ENCODE measurements around the gene ZNF438. TPM values are rescaled to one million over a fixed set of nuclear protein-coding genes. Genes with fewer than 3 reads are reported as not detected.

Gene ZNF438
- total and polyA plus RNA-seq, 7 donors: 3.9 to 18.9 (median 11.9) TPM

GRCh38 chr10:30821261-30821993 lies 210.2 kb downstream of the ZNF438 start:
- no peak for DNase-seq
- Histone ChIP-seq H3K27ac (peak overlapping the region; percentile 63 to 94 (median 84)), H3K9me3 (no peaks in the 10 kb centered on the region), H3K4me3 (no peak overlapping the region), H3K36me3 (no peaks in the 10 kb centered on the region), H3K4me1 (peaks cover 0 to 59% (median 49%) of the 10 kb centered on the region in 4 donors), H3K27me3 (no peaks in the 10 kb centered on the region)
- intact Hi-C loops (cut with DNase I): loop anchor here (5.0 kb wide), 1 partner anchor 671 kb away; no protein-coding TSS in a partner anchor
- WGBS, 2 donors: 71 to 73% methylated on average over 10 of the region's 10 CpGs
- TF ChIP-seq POLR2AphosphoS5 (IDR thresholded peaks at IDR 0.05) (no peak), POLR2A (IDR thresholded peaks at IDR 0.05) (no peak), EP300 (IDR thresholded peaks at IDR 0.05) (no peak)
- TF ChIP-seq, protein P1, sequence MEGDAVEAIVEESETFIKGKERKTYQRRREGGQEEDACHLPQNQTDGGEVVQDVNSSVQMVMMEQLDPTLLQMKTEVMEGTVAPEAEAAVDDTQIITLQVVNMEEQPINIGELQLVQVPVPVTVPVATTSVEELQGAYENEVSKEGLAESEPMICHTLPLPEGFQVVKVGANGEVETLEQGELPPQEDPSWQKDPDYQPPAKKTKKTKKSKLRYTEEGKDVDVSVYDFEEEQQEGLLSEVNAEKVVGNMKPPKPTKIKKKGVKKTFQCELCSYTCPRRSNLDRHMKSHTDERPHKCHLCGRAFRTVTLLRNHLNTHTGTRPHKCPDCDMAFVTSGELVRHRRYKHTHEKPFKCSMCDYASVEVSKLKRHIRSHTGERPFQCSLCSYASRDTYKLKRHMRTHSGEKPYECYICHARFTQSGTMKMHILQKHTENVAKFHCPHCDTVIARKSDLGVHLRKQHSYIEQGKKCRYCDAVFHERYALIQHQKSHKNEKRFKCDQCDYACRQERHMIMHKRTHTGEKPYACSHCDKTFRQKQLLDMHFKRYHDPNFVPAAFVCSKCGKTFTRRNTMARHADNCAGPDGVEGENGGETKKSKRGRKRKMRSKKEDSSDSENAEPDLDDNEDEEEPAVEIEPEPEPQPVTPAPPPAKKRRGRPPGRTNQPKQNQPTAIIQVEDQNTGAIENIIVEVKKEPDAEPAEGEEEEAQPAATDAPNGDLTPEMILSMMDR (IDR thresholded peaks at IDR 0.05): no peak

- Histone ChIP-seq H3K36me3 (no peaks in the 10 kb centered on the region), H3K4me3 (no peak overlapping the region), H3K27ac (peak overlapping the region; percentile 63 to 94 (median 84)), H3K4me1 (peaks cover 0 to 69% (median 58%) of the 10 kb centered on the region in 4 donors), H3K9me3 (no peaks in the 10 kb centered on the region), H3K27me3 (no peaks in the 10 kb centered on the region)
- 64 to 67% methylated on average over 10 of the region's 10 CpGs for WGBS, 2 donors
- intact Hi-C loops (cut with DNase I): loop anchor here (5.0 kb wide), 1 partner anchor 672 kb away; no protein-coding TSS in a partner anchor
- peak; percentile 41 for DNase-seq
- TF ChIP-seq POLR2A (IDR thresholded peaks at IDR 0.05): no peak
- peak in 2 of 4 donors; percentile 9 to 26 for TF ChIP-seq POLR2AphosphoS5 (IDR thresholded peaks at IDR 0.05)
Measured at GRCh38 chr10:30820261-30820991, 211.2 kb downstream of the ZNF438 start.

DNA sequence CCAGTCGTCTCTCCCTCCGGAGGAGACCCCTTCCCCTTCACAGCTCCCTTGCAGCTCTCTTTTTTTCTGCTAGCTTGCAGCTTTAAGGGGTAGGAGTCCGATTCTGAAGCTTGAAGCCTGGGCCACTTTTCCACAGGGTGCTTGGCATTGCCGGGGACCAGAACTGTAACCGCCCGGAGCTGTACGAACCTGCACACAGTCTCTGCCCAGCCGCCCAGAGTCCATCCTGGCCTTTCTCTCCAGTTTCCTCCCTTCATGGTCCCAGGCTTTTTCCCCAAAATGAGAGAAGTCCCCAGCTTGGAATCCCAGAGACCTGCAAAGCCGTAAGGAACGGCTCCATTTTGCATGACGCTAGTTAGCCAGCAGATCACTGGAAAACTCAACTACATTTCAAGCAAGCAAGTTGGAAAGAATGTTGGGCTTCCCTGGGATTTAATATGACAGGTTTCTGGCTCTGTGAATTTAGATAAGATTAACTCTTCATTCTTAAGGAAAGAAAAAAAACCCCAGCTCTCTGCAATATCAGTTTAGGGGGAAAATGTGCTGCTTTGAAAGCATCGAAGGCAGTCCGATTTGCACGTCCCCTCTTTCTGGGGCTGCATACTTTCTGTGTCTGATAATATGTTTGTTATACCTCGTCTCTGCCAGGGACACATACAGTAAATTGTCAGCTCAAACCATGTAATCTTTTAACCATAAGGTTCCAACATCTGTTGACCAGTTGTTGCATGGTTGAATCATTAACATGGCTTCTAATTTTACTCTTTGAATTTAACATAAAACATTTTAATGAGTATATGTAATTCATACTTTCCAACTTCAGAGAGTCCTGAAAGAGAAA lies 212.1 kb downstream of the ZNF438 start:
- peak overlapping the region; percentile 63 to 94 (median 84) for H3K27ac ChIP-seq
- TF ChIP-seq POLR2AphosphoS5 (IDR thresholded peaks at IDR 0.05) (no peak), POLR2A (IDR thresholded peaks at IDR 0.05) (no peak), EP300 (IDR thresholded peaks at IDR 0.05) (no peak)
- TF ChIP-seq, protein P1 (IDR thresholded peaks at IDR 0.05): no peak
- peaks cover 0 to 78% (median 66%) of the 10 kb centered on the region in 4 donors for H3K4me1 ChIP-seq
- H3K27me3 ChIP-seq: no peaks in the 10 kb centered on the region
- peak overlapping the region; percentile 13 to 37 (median 30) for H3K4me3 ChIP-seq
- intact Hi-C loops (cut with DNase I): loop anchor here (5.0 kb wide), 1 partner anchor 673 kb away; no protein-coding TSS in a partner anchor
- peak; percentile 65 for DNase-seq
- no peaks in the 10 kb centered on the region for H3K9me3 ChIP-seq
- H3K36me3 ChIP-seq: no peaks in the 10 kb centered on the region
- WGBS, 2 donors: 75 to 78% methylated on average over 15 of the region's 15 CpGs

DNA sequence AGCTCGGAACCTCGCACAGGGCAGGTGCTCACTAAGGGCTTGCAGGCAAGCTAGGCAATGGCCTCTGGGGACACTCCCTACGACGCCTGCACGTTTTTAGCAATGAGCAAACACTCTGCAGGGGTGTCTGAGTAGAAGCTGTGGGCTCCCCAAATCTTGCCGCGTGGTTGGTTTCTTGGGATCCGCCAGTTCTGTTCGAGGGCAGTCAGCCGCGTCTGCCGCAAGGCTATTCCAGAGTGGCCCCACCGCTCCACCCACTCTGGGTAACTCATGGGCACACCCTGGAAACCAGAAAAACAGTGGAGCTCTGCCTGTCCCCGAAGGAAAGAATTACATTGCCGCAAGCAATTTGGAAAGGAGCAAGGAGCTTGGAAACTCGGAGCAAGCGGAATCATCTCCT lies 212.8 kb downstream of the ZNF438 start:
- intact Hi-C loops (cut with DNase I): no loop called here
- no peaks in the 10 kb centered on the region for H3K36me3 ChIP-seq
- H3K4me3 ChIP-seq: peak overlapping the region; percentile 13 to 37 (median 30)
- peak; percentile 72 for DNase-seq
- H3K27ac ChIP-seq: peak overlapping the region; percentile 63 to 94 (median 84)
- TF ChIP-seq, protein P1 (IDR thresholded peaks at IDR 0.05): no peak
- TF ChIP-seq POLR2AphosphoS5 (IDR thresholded peaks at IDR 0.05): peak in 1 of 4 donors; percentile 12
- H3K27me3 ChIP-seq: no peaks in the 10 kb centered on the region
- 91 to 92% methylated on average over 17 of the region's 17 CpGs for WGBS, 2 donors
- H3K4me1 ChIP-seq: peaks cover 0 to 85% (median 74%) of the 10 kb centered on the region in 4 donors
- H3K9me3 ChIP-seq: no peaks in the 10 kb centered on the region

All from sigmoid colon (tissue), 7 donors.